Activated T-cell treated with anti-CD3 and anti-CD28 coated beads, Interleukin-2, amount 50 U/mL, for 72 hours (primary cell): ENCODE results near the gene SLC35G2. TPM values are rescaled to one million over a fixed set of nuclear protein-coding genes. Genes with fewer than 3 reads are reported as not detected.
A peak's percentile ranks its signal among the peaks of the same experiment; 100 is the strongest.
"Not testable (repeated sequence)": the region's sequence is repeated elsewhere in the genome, so short reads cannot be mapped to it uniquely, and the experiment has no call there.

Experiments
- ATAC-seq, 2 donors: fragments of 150-1000 bp; cut with Tn5 transposase; replicated peaks in 1 of 2; 2 replicates each; pipeline ENCODE4 v1.10.0; 2021; ENCODE audit warnings: moderate library complexity in 2 of 2, mild to moderate bottlenecking in 1 of 2
- DNase-seq, 2 donors: peaks; one replicate each; pipeline ENCODE4 v3.0.0; 2021 to 2022; ENCODE audit warnings: mixed read lengths in 1 of 2
- H3K27ac Mint-ChIP-seq: one replicate; pipeline ENCODE4 v1.8.0; 2022; ENCODE audit warnings: mild to moderate bottlenecking, moderate library complexity, mixed read lengths
- H3K27me3 Mint-ChIP-seq: one replicate; pipeline ENCODE4 v1.8.0; 2022; ENCODE audit warnings: low read depth, mixed read lengths
- H3K36me3 Mint-ChIP-seq, 2 donors: one replicate each; pipeline ENCODE4 v1.8.0; 2022; ENCODE audit warnings: mixed read lengths in 2 of 2, mild to moderate bottlenecking in 1 of 2; ENCODE audit not compliant: insufficient read depth in 2 of 2
- H3K4me1 Mint-ChIP-seq: one replicate; pipeline ENCODE4 v1.8.0; 2022; ENCODE audit warnings: low read depth, mixed read lengths
- H3K4me3 Mint-ChIP-seq, 2 donors: one replicate each; pipeline ENCODE4 v1.8.0; 2022; ENCODE audit warnings: mild to moderate bottlenecking in 2 of 2, mixed read lengths in 2 of 2, moderate library complexity in 2 of 2
- H3K9me3 Mint-ChIP-seq, 2 donors: one replicate each; pipeline ENCODE4 v1.8.0; 2022; ENCODE audit warnings: mixed read lengths in 2 of 2
- total RNA-seq, 2 donors: library from RNA; stranded (reverse); gene quantifications; one replicate each; pipeline ENCODE4 v1.2.3, GENCODE V29; 2022

Gene SLC35G2
- total RNA-seq = 1 to 10 TPM; 3.7 to 5.4 TPM

DNA sequence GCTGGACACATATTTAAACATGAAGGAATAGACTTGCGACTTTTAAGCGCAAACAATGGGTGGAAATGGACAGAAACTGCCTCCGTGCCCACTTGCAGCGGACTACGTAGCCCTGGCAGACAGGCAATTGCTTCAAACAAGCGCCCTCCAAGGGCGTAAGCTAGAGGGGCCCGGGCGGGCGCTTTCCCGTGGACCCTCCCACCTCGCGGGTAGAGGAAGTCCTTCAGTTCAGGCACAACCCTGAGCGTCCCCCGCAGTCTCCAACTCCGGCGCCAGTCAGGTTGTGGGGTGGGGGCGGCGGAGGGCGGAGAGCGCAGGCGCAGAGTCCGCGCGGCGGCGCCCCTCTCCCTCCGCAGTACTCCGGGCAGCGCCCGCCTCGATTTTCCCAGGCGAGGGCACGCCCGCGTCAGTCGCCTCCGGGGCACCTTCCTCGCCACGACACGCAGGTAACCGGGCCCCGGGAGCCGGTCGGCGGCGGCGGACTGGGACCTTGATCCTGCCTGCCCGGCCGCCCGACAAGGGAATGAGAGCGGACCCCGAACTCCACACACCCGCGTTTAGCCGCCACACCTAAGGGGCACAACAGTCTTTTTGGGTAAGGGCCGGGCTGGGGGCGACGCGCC lies at the start of gene SLC35G2:
Gene SLC35G2, plus strand, starts transcription at position 358 of the 623 bp plus-strand sequence. CDS start 35,335 bp downstream, outside the sequence.
- Mint-ChIP-seq H3K4me3 (peak within 1 kb of the TSS; percentile 97 to 98), H3K27me3 (peaks cover 37% of the 10 kb centered on the region), H3K36me3 (peaks cover 8 to 12% of the 10 kb centered on the region in 2 donors), H3K9me3 (peaks cover 4% of the 10 kb centered on the region in 2 donors), H3K4me1 (peaks cover 25% of the 10 kb centered on the region), H3K27ac (peak within 1 kb of the TSS; percentile 95)
- ATAC-seq = peak; percentile 73
- DNase-seq = peak; percentile 60 to 67

DNA sequence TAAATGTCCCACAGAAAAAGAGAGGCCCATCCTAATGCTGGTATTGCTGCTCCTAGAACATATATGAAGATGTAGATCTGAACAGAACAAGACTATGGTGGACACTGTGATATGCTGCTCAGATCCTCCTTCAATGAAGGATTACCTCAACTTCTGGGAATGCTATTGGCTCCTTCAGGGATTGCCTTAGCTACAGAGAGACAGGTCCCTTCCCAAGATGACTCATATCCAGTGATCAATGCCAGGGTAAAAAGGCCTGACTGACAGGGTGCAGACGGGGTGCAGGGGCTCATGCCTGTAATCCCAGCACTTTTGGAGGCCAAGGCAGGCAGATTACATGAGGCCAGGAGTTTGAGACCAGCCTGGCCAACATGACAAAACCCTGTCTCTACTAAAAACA lies 46.2 kb upstream of the SLC35G2 start:
- no peaks in the 10 kb centered on the region for H3K9me3 Mint-ChIP-seq
- no peak overlapping the region for H3K27ac Mint-ChIP-seq
- ATAC-seq = no peak
- no peaks in the 10 kb centered on the region for H3K27me3 Mint-ChIP-seq
- no peaks in the 10 kb centered on the region for H3K36me3 Mint-ChIP-seq
- no peaks in the 10 kb centered on the region for H3K4me1 Mint-ChIP-seq
- no peak overlapping the region for H3K4me3 Mint-ChIP-seq
- no peak for DNase-seq

DNA sequence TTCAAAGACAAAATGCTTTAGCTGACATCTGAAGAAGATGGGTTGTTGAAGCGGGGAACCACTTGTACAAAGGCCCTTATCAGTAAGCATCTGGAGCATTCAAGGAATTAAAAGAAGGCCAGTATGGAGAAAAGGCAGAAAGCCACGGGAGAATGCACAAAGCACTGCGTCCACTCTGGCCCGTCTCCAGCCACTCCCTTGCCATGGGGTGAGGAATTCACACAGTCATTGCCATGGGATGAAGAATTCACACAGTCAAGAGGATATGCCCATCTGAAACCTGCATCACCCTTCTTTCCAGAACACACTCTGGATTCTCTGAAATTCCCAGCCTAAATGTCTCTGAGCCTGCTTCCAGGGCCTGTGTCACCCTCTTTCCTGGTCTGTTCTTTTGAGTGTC lies 40.1 kb upstream of the SLC35G2 start:
- Mint-ChIP-seq H3K4me3 (no peak overlapping the region), H3K9me3 (no peaks in the 10 kb centered on the region), H3K27ac (no peak overlapping the region), H3K36me3 (no peaks in the 10 kb centered on the region), H3K27me3 (no peaks in the 10 kb centered on the region), H3K4me1 (no peaks in the 10 kb centered on the region)
- ATAC-seq (no peak), DNase-seq (no peak)

DNA sequence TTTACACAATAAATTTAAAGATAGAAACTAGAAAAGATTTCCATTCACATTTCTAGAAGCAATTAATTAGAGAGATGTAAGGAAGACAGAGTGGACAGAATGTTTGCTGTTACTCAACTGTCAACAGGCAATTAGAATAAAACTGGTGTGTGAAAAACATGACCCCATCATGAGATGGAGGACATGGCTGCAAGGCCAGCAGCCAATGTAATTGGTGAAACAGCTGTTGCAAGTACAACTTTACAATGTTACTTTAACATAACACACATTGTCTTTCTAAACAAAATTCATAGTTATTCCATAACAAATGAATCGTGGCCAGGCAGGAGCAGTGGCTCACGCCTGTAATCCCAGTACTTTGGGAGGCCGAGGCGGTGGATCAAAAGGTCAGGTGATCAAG lies 38.2 kb upstream of the SLC35G2 start:
- no peaks in the 10 kb centered on the region for H3K36me3 Mint-ChIP-seq
- H3K27me3 Mint-ChIP-seq = no peaks in the 10 kb centered on the region
- no peak overlapping the region for H3K4me3 Mint-ChIP-seq
- H3K27ac Mint-ChIP-seq = no peak overlapping the region
- no peaks in the 10 kb centered on the region for H3K9me3 Mint-ChIP-seq
- no peak for ATAC-seq
- no peaks in the 10 kb centered on the region for H3K4me1 Mint-ChIP-seq
- DNase-seq = no peak

DNA sequence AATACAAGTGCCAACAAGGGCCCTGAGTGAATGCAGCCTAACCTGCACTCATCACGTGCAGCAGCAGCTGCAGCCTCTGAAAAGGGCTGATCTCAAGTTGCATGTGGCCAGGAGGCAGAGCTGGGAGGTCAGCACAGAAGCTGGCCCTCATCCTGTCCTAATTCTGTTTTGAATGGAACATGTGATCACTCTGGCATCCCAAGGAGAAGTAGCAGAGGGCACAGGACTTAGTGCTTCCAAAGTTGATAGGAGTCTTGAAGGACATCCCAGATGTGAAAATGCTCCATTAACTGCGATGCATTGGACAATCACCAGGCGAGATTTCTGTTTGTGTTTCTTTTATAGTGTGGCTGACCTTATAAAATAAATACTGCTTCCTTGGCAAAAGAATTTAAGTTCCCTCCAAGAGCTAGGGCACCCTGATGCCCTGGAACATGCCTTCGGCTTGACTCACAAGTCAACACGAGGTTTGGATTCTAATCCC lies 35.2 kb upstream of the SLC35G2 start:
- Mint-ChIP-seq H3K27me3 (no peaks in the 10 kb centered on the region), H3K9me3 (no peaks in the 10 kb centered on the region), H3K27ac (no peak overlapping the region), H3K4me1 (peaks cover 16% of the 10 kb centered on the region), H3K36me3 (no peaks in the 10 kb centered on the region), H3K4me3 (no peak overlapping the region)
- ATAC-seq (no peak), DNase-seq (no peak)

DNA sequence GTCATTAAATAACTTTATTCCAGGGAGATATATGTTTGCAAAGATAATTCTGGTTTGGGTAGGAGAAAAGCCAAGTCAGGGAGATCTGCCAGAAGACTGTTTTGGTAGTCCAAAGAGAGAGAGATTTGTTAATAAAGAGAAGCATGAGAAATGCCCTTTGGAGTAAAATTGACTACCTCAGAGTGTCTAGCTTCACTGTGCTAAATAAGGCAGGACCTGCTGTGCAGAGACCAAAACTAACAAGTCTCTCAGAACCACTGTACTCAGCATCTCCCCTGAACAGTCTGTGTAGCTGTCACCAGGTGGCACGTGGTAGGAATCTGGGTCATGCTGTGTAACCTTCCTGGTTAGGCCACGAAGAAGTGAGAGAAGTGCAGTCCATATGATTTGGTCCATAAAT lies 31.6 kb upstream of the SLC35G2 start:
- peak; percentile 70 to 93 for ATAC-seq
- no peaks in the 10 kb centered on the region for H3K36me3 Mint-ChIP-seq
- no peaks in the 10 kb centered on the region for H3K9me3 Mint-ChIP-seq
- peak overlapping the region; percentile 55 for H3K27ac Mint-ChIP-seq
- H3K4me1 Mint-ChIP-seq = peaks cover 16% of the 10 kb centered on the region
- H3K4me3 Mint-ChIP-seq = peak overlapping the region in 1 of 2 donors; percentile 5
- H3K27me3 Mint-ChIP-seq = no peaks in the 10 kb centered on the region
- DNase-seq = peak; percentile 12 to 16

DNA sequence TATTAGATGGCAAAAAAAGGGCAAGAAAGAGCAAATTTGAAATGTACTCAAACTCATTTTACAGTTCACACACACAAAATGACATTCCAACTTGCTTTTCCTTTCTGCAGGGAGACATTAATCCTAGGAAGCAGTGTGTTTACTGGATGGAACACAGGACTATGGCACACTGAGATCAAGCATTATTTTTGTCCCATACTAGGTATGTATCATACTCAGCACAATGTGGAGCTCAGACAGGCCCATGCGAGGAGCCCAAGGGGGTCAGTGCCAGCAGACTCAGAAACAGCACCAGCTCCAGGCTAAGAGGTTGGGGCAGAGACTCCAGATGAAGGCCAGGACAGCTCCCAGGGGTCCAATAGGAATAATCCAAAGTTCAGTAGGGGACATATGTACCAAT lies 30.8 kb upstream of the SLC35G2 start:
- H3K4me1 Mint-ChIP-seq = peaks cover 16% of the 10 kb centered on the region
- no peaks in the 10 kb centered on the region for H3K36me3 Mint-ChIP-seq
- ATAC-seq (no peak), DNase-seq (no peak)
- H3K4me3 Mint-ChIP-seq = no peak overlapping the region
- no peaks in the 10 kb centered on the region for H3K27me3 Mint-ChIP-seq
- no peaks in the 10 kb centered on the region for H3K9me3 Mint-ChIP-seq
- no peak overlapping the region for H3K27ac Mint-ChIP-seq

DNA sequence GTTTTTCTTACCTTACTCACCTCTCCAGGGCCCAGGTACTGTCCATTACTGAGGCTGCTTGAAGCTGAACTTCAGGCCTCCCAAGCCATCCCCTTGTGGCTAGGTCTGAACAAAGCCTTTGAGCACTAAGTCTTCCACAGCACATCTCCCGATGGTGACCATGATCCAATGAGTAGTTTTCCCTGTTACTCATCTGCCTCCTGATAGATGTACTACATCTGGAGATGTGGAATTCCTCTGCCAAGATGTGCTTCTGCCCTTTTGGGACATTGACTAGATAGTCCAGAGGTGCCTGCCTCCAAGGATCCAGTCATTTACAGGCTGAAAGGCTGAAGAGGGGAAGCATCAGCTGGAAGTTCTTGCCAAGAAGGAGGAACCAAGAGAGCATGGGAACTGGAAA lies 28.9 kb upstream of the SLC35G2 start:
- Mint-ChIP-seq H3K4me3 (no peak overlapping the region), H3K4me1 (peaks cover 16% of the 10 kb centered on the region), H3K27ac (no peak overlapping the region), H3K36me3 (no peaks in the 10 kb centered on the region), H3K27me3 (peaks cover 4% of the 10 kb centered on the region), H3K9me3 (no peaks in the 10 kb centered on the region)
- DNase-seq (no peak), ATAC-seq (no peak)

DNA sequence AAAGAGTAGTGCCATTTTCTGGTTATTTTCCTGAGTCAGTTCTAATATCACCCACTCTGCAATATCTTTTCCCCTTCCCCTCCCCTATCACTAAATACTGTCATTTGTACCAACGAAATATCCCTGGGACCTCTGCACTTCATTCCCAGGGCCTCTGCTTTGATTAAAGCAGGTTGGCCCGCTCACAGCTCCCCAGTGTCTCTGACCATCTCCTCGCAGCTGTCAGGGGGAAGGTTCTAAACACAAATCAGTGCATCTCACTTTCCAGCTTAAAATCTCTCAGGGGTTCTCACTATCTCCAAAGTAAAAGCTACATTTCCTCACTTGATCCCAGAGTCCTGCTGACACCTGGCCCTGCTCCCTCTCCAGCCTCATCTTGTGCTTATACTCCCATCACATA lies 28.1 kb upstream of the SLC35G2 start:
- Mint-ChIP-seq H3K4me3 (no peak overlapping the region), H3K9me3 (no peaks in the 10 kb centered on the region), H3K4me1 (peaks cover 16% of the 10 kb centered on the region), H3K27ac (no peak overlapping the region), H3K36me3 (no peaks in the 10 kb centered on the region), H3K27me3 (peaks cover 4% of the 10 kb centered on the region)
- ATAC-seq (no peak), DNase-seq (no peak)

DNA sequence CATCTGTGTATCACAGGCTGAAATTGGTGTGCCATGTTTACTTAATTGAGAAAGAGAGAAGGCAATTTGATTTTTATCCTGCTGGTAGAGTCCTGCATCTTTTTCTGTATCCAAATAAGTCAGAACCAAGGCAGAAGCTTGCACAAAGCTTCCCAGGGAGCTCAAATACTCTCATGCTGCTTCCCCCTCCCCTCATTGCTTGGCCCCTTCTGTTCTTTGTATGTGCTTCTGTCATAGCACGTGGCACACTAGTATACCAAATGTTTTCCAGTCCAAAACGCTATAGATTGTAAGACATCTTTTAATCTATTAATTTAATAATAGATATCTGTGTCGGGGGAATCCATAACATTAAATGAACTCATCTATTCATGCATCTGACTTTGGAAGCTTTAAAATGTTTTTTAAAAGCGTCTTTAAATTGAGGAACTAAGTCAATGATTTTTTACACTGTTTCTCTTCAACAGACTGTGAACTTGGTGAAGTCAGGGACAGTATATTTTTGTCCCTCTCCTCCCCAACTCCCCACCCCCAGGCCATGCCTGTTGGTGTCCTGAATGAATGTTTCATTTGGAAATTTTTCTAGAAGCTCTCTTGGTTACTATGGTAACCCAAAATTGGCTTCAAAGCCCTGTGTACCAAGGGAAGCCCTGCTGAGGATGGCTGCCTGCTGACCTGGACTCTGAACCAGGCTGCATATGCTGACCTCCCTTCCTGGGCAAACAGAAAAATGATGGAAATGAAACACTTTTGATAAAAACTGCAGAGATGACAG lies 26.2 kb upstream of the SLC35G2 start:
- Mint-ChIP-seq H3K27me3 (peaks cover 4% of the 10 kb centered on the region), H3K4me3 (no peak overlapping the region), H3K36me3 (no peaks in the 10 kb centered on the region), H3K9me3 (no peaks in the 10 kb centered on the region), H3K4me1 (no peaks in the 10 kb centered on the region), H3K27ac (no peak overlapping the region)
- ATAC-seq (no peak), DNase-seq (no peak)

DNA sequence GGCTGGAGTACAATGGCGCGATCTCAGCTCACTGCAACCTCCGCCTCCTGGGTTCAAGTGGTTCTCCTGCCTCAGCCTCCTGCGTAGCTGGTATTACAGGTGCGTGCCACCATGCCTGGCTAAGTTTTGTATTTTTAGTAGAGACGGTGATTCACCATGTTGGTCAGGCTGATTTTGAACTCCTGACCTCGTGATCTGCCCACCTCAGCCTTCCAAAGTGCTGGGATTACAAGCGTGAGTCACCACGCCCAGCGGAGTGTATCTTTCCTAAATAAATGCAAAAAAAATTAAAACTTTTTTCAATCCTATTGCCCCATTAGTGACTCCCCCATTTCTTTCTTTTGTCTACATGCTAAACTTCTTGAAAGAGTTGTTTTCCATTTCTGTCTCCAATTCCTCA lies 17.8 kb upstream of the SLC35G2 start:
- not testable (repeated sequence) for DNase-seq, H3K27ac Mint-ChIP-seq, H3K4me3 Mint-ChIP-seq, H3K36me3 Mint-ChIP-seq, H3K4me1 Mint-ChIP-seq, H3K27me3 Mint-ChIP-seq, H3K9me3 Mint-ChIP-seq, ATAC-seq

DNA sequence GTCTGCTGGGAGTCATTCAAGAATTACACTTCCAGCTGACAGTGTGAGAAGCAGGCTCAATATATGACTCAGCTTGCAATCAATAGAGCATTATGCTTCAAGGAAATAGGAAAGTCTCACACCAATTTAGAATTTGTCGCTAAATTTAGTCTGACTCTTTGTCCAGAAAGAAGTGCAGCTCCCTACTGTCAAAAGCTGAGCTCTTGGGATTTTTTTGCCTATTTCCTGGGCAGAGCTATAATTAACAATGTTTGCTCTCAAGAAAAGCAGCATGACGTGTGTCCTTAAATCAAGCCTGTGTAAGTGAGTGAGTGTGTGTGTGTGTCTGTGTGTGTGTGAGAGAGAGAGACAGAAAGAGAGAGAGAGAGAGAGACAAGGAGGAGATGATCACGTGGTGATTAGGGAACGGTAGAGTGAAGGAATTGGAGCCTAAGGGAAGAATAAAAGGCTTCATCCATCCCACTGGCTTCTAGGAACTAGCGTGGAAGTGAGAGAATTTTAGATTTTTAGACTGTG lies 16.4 kb upstream of the SLC35G2 start:
- DNase-seq (no peak), ATAC-seq (no peak)
- H3K27me3 Mint-ChIP-seq = no peaks in the 10 kb centered on the region

DNA sequence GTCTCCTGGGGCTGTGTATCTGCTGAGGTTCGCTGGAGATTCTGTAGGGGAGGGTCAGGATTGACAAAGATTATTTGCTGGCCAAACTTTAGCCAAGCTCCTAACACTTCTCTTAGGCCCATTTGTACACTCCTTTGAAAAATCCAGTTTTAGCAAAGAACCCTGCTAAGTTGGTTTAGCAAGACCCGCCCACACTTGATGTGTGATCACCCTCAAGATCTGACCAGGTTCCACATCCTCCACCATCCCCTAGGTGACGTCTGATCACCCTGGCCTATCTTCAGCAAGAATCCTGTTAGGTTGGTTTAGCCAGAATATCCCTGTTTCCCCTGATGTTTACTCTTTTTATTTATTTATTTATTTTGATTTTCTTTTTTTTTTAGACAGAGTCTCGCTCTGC lies 14.8 kb upstream of the SLC35G2 start:
- H3K27ac Mint-ChIP-seq = no peak overlapping the region
- no peaks in the 10 kb centered on the region for H3K27me3 Mint-ChIP-seq
- H3K4me3 Mint-ChIP-seq = no peak overlapping the region
- no peak for DNase-seq
- H3K9me3 Mint-ChIP-seq = no peaks in the 10 kb centered on the region
- H3K4me1 Mint-ChIP-seq = no peaks in the 10 kb centered on the region
- ATAC-seq = peak in 1 of 2 donors; percentile 26
- no peaks in the 10 kb centered on the region for H3K36me3 Mint-ChIP-seq

More for the DNA sequence above, 16.4 kb upstream of the SLC35G2 start:
- H3K36me3 Mint-ChIP-seq = no peaks in the 10 kb centered on the region
- H3K4me3 Mint-ChIP-seq = no peak overlapping the region
- no peaks in the 10 kb centered on the region for H3K9me3 Mint-ChIP-seq
- peaks cover 5% of the 10 kb centered on the region for H3K4me1 Mint-ChIP-seq
- H3K27ac Mint-ChIP-seq = no peak overlapping the region
